ENCODE results near the gene NR5A1. TPM values are rescaled to one million over a fixed set of nuclear protein-coding genes. Genes with fewer than 3 reads are reported as not detected.
A peak's percentile ranks its signal among the peaks of the same experiment; 100 is the strongest.

NR5A1 gene
- total RNA-seq, 1 donor from 2014 or later: not detected

- Histone ChIP-seq H3K27me3 (ENCODE audit: control insufficient read depth, insufficient read depth, low read length) (peaks cover 20% of the 10 kb centered on the region), H3K36me3 (ENCODE audit: control insufficient read depth, insufficient read depth, low read length) (no peaks in the 10 kb centered on the region), H3K4me3 (ENCODE audit: low read depth, low read length) (no peak overlapping the region)
- FAIRE-seq: no peak
- TF ChIP-seq CTCF (IDR thresholded peaks at IDR 0.05; ENCODE audit: insufficient read depth, low read length, severe bottlenecking): no peak
- DNase-seq (ENCODE audit: low read depth): no peak
Observed at GRCh38 chr9:124475158-124475867, 31.9 kb downstream of the NR5A1 start.

GRCh38 chr9:124474151-124474550 lies 33.0 kb downstream of the NR5A1 start:
- FAIRE-seq: no peak
- Histone ChIP-seq H3K36me3 (ENCODE audit: control insufficient read depth, insufficient read depth, low read length) (no peaks in the 10 kb centered on the region), H3K4me3 (ENCODE audit: low read depth, low read length) (no peak overlapping the region), H3K27me3 (ENCODE audit: control insufficient read depth, insufficient read depth, low read length) (peaks cover 20% of the 10 kb centered on the region)
- no peak for TF ChIP-seq CTCF (IDR thresholded peaks at IDR 0.05; ENCODE audit: insufficient read depth, low read length, severe bottlenecking)
- DNase-seq (ENCODE audit: low read depth): no peak

GRCh38 chr9:124473310-124473709 lies 33.9 kb downstream of the NR5A1 start:
- H3K36me3 ChIP-seq (ENCODE audit: control insufficient read depth, insufficient read depth, low read length): no peaks in the 10 kb centered on the region
- FAIRE-seq: peak; percentile 40
- H3K4me3 ChIP-seq (ENCODE audit: low read depth, low read length): no peak overlapping the region
- peaks cover 12% of the 10 kb centered on the region for H3K27me3 ChIP-seq (ENCODE audit: control insufficient read depth, insufficient read depth, low read length)
- no peak for TF ChIP-seq CTCF (IDR thresholded peaks at IDR 0.05; ENCODE audit: insufficient read depth, low read length, severe bottlenecking)
- no peak for DNase-seq (ENCODE audit: low read depth)

GRCh38 chr9:124472770-124473169 lies 34.4 kb downstream of the NR5A1 start:
- TF ChIP-seq CTCF (IDR thresholded peaks at IDR 0.05; ENCODE audit: insufficient read depth, low read length, severe bottlenecking): no peak
- no peak for DNase-seq (ENCODE audit: low read depth)
- Histone ChIP-seq H3K27me3 (ENCODE audit: control insufficient read depth, insufficient read depth, low read length) (peaks cover 8% of the 10 kb centered on the region), H3K4me3 (ENCODE audit: low read depth, low read length) (no peak overlapping the region), H3K36me3 (ENCODE audit: control insufficient read depth, insufficient read depth, low read length) (no peaks in the 10 kb centered on the region)
- no peak for FAIRE-seq

GRCh38 chr9:124471761-124472160 lies 35.4 kb downstream of the NR5A1 start:
- no peak for DNase-seq (ENCODE audit: low read depth)
- TF ChIP-seq CTCF (IDR thresholded peaks at IDR 0.05; ENCODE audit: insufficient read depth, low read length, severe bottlenecking): no peak
- no peak for FAIRE-seq
- Histone ChIP-seq H3K27me3 (ENCODE audit: control insufficient read depth, insufficient read depth, low read length) (peaks cover 5% of the 10 kb centered on the region), H3K36me3 (ENCODE audit: control insufficient read depth, insufficient read depth, low read length) (no peaks in the 10 kb centered on the region), H3K4me3 (ENCODE audit: low read depth, low read length) (no peak overlapping the region)

- no peak for TF ChIP-seq CTCF (IDR thresholded peaks at IDR 0.05; ENCODE audit: insufficient read depth, low read length, severe bottlenecking)
- no peaks in the 10 kb centered on the region for H3K36me3 ChIP-seq (ENCODE audit: control insufficient read depth, insufficient read depth, low read length)
- FAIRE-seq (no peak), DNase-seq (ENCODE audit: low read depth) (no peak)
- no peak overlapping the region for H3K4me3 ChIP-seq (ENCODE audit: low read depth, low read length)
- H3K27me3 ChIP-seq (ENCODE audit: control insufficient read depth, insufficient read depth, low read length): peaks cover 2% of the 10 kb centered on the region
Observed at GRCh38 chr9:124470726-124471125, 36.5 kb downstream of the NR5A1 start.
